Right lung (tissue), 5 donors: ENCODE results near the gene CNIH3. TPM values are rescaled to one million over a fixed set of nuclear protein-coding genes. Genes with fewer than 3 reads are reported as not detected.

Source experiments
- DNase-seq, 2 donors: peaks; one replicate each; pipeline ENCODE4 v3.0.0-alpha.2; 2013
- polyA plus RNA-seq, 5 donors: library from polyadenylated mRNA; unstranded; fragments of 120-200 nt; gene quantifications; one replicate each; pipeline versions ENCODE4 v1.2.1 to v1.2.3, GENCODE V29; 2013; ENCODE audit warnings: inconsistent platforms in 1 of 5, low replicate concordance in 1 of 5; ENCODE audit not compliant: insufficient read length in 5 of 5, insufficient read depth in 1 of 5

The CNIH3 gene
- polyA plus RNA-seq, 5 donors, result 6.3 to 8.6 (median 7.5) TPM

- DNase-seq, result no peak
Measured at GRCh38 chr1:224612246-224612645, 3.9 kb upstream of the CNIH3 start.

GRCh38 chr1:224613486-224613885 lies 2.6 kb upstream of the CNIH3 start:
- no peak for DNase-seq

DNA sequence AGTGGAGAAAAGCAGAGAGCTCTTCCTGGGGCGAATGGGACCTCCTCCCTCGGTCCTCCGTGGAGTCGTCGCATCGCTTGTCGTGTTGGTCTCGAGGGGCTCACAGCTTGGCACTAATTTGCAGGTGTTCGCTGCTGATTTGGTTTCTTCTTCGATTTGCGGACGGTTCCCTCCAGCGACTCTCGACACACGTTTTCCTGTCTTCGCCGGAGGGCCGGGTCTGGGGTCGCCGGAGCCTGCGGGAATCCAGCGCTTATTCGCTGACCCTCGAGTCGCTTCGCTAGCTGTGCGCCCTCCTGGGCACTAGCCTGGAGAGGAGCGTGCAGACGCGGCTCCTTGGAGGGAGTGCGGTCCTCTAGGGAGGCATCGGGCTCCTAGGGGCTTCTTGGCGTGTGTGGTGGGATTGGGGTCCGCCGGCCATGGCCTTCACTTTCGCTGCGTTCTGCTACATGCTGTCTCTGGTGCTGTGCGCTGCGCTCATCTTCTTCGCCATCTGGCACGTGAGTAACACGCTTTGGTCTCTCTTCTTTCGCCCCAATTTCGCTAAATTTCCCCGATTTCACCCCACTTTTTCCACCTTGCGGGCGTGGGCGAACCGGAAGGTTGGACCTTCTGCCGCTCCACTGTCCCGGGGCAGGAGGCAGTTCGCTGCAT lies 766 bp downstream of the CNIH3 start:
- DNase-seq, result no peak

GRCh38 chr1:224617410-224618355 lies 1.6 kb downstream of the CNIH3 start:
- no peak for DNase-seq

- DNase-seq, result no peak
Measured at GRCh38 chr1:224619209-224619608, 3.1 kb downstream of the CNIH3 start.

DNA sequence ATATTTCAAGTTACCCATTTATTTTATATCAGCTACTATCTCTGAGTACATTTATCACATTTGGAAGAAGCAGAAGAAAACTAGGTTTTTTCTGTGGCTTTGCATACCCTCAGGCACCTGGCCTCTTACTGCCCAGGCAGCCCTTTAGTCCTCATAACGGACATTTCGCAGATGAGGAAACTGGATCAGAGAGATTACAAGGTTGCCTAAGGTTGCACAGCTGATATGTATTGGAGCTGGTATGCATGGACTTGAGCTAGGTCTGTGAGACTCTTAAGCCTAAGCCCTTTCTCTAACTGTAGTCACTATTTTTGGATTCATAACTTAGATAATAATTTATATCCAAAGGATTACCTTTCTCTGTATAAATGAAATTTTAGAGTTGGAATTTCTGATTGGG lies 4.0 kb downstream of the CNIH3 start:
- no peak for DNase-seq

DNA sequence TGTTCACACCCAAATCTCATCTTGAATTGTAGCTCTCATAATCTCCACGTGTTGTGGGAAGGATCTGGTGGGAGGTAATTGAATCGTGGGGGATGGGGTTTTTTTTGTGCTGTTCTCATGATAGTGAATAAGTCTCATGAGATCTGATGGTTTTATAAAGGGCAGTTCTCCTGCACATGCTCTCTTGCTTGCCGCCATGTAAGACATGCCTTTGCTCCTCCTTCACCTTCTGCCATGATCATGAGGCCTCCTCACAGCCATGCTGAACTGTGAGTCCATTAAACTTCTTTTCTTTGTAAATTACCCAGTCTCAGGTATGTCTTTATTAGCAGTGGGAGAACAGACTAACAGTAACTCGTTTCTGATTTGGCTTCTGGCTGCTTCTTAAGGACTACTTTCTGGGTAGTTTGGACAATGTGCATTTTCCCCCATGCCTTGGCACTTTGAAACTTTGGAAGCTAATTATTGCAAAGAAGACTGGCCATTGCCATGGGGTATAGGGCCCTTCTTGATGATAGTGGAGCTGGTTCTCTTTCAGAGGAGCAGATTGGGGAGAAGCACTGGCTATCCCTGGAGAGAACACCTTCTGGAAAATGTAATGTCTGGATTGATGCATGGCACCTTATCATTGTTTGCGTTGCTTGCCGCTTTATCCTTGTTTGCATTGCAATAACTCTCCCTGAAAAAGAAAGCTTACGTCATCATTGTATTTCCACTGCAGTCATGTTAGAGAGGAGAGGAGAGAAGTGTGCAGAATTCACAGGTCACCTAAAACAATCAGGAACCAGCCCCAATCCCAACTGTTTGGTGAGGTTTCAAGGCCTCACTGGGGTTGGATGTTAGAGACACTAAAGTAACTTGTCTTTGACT lies 5.9 kb downstream of the CNIH3 start:
- DNase-seq, result no peak

DNA sequence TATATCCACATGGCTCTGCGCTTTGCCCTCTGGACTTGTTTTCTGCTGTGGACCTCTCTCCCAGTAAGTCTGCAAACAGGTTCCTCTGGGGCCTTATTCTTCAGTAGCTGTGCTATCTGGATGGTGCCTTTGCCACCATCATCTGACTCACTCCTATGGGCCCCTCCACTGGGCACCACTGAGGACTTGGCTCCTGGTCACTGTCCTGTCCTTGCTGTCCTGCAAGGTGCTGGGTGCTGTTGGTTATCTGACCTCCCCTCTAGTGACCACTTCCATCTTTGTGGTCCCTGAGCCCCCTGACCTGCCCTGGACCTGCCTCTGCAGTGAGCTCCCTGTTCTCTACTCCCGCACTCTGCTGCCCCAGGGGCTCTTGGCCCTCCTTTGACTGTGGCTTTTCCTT lies 6.7 kb downstream of the CNIH3 start:
- no peak for DNase-seq

DNA sequence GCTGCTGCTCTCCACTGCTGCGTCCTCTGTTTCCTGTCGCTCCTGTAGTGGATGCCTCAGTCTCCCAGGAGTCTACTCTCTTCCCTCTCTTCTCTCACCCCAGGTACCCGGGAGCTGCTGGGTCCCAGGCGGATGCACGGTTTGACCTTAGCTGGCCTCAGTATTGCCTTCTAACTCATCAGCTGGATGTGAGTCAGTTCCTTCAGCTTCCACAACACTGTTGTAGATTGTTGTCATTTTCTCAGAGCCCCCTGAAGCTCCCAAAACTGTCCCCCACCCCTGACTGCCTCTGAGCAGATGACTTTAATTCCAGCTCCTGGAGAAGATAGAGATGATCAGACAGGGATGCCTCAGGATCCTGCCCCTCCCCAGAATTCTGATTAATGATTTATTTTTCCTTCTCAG lies 7.2 kb downstream of the CNIH3 start:
- no peak for DNase-seq

- DNase-seq, result no peak
Measured at GRCh38 chr1:224623743-224624333, 7.7 kb downstream of the CNIH3 start.

- DNase-seq, result no peak
Measured at GRCh38 chr1:224624432-224624831, 8.3 kb downstream of the CNIH3 start.

DNA sequence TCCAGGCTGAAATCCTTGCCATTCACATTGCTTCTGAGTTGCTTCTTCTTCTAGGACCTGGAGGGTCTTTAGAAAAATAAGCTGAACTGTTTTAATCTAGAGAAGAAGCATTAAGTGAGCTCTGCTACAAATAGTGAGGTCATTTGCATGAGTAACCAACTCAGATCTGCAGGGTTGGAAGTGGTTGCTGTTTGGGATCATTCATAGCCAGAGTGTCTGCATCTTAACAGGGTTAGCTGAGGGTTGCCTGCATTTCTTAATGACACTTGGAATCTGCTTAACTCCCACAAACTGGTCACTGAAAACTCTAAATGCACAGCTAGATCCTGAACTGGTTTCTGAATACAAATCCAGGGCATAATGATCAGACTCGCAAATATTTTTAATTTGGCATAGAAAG lies 9.9 kb downstream of the CNIH3 start:
- no peak for DNase-seq

DNA sequence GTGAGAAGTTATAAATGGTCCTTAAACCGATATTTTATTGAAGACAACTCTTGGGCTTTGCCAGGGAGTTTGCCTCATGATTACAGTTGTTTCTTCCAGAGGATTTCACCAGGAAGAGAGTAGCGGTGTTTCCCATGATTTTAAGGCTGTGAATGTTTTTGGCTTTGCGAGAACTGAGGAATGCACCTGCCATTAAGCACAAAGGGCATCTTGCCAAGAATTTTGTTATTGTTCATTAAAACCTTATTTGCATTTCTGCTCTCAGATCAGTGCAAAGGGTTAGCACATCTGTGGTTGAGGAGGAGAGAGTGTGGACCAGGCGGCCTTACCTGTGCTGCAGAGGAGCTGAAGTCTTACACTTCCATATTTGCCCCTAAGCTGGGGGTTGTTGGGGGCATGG lies 13.8 kb downstream of the CNIH3 start:
- DNase-seq, result no peak

DNA sequence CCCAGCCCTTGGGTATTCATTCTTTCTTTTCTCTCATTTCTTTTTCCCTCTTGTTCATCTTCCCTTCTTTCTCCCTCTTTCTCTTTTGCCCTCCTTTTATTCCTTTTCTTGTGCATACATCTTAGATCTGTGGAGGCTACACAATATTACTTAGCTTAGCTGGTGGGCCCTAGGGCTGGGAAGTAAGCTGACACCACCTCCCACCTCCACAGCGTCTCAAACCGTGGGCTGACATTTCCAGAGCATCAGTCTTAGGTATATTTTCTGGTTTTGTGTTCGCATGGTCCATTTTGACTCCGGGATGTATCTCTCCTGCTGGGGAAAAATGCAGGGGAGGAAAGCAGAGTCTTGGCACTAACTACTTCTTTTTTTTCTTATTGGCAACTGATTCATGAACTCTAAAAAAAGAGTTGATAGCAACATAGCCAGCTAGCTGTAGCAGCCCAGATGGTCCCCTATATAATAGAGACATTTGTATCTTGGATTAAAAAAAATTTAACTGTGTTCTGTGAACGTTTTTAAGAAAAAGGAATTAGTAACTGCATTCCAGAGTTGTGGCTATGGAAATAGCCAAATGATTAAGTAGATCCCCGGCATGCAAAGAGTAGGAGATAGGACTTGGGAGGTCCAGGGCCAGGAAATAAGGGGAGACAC lies 15.5 kb downstream of the CNIH3 start:
- DNase-seq, result no peak

GRCh38 chr1:224632381-224632871 lies 16.3 kb downstream of the CNIH3 start:
- DNase-seq, result no peak

DNA sequence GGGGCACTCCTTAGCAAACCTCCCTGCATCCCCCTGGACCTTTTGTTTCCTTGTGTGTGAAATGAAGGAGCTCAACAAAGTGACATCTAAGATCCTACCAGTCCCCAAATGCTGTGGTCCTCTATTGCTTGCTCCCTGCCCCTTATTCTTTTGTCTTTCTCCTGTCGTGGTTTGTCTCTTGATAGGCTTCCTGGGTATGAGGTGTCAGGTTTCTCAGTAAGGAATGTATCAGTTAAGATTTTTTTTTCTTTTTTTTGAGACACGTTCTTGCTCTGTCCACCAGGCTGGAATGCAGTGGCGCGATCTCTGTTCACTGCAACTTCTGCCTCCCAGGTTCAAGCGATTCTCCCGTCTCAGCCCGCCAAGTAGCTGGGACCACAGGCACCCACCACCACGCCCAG lies 16.8 kb downstream of the CNIH3 start:
- DNase-seq, result no peak

DNA sequence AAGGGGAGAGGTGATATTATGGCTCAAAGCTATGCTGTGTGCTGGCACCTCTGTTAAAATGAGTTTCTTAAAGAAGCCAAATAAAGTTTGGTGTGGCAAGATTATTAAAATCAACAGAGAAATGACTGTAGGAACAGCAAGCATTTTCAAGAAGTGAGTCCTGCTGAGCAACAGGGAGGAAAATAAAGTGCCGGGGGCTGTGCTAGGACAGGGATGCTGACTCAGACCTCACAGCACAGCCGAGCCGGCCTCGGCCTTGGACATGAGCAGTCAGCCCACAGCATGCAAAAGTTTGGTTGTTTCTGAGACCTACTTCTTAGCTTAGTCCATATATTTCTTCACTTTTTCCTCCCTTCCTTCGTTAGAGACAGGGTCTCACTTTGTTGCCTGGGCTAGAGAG lies 19.2 kb downstream of the CNIH3 start:
- no peak for DNase-seq

DNA sequence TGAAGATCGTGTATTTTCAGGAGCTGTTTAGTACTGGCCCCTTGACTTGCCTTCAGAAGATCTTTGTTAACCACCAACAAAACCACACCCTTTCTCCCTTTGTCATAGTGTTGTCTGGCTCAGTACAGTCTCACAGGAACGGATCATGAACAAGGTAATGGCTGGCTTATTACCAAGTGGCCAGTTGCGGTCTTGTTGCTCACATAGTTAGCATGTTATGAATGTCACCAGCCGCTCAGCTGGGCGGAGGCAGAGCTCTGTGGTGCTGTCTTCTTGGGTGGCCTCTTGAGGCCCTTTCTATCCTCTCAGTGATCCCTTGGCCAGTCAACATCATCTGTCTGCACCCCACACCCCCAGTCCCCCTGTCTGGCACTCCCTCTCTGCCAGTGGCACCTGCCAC lies 21.4 kb downstream of the CNIH3 start:
- no peak for DNase-seq

DNA sequence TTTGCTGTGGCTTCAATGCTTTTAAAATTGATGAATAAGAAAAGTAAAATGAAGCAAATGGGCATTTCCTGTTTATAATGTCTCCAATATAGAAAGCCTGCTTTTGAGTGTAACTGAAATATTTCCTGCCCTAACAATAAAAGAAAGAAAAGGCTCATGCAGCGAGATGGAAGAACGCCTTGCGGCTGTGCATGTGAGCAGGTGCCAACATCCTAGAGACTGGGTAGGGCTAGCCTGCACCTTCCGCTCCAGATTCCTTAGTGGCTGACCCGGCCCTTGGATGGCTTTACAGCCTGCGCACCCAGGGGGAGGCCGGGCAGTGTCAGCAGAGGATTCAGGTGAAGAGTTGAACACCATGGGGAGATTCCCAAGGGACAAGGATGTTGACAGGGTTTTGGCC lies 21.8 kb downstream of the CNIH3 start:
- DNase-seq, result no peak

GRCh38 chr1:224639426-224639975 lies 23.4 kb downstream of the CNIH3 start:
- DNase-seq, result no peak

DNA sequence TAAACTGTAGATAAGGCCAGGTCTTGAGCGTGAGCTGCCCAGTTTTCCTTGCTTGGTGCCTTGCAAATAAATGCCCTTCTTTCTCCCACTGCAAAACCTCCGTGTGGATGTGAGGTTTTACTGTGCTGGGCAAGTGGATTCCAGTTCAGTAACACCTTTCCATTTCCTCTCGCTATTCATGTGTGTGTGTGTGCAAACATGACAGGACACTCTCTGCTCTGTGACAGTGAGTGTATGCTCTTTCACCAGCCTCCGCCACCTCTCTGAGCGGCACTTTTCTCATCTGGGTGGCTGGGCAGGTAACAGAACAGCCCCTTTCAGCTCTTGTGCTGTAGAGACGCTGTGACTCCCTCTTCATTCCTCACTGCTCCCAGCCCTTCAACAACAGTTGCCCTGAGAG lies 23.9 kb downstream of the CNIH3 start:
- DNase-seq, result no peak
